CD4-positive, alpha-beta T cell treated with Interleukin-10 for 1 hour (primary cell): Measurements from ENCODE around the gene MYO1A.
"Not testable (repeated sequence)": the region's sequence is repeated elsewhere in the genome, so short reads cannot be mapped to it uniquely, and the experiment has no call there.

Experiments
- DNase-seq: peaks from one replicate; pipeline ENCODE4 v3.0.0-alpha.2; 2020

The MYO1A gene

DNA sequence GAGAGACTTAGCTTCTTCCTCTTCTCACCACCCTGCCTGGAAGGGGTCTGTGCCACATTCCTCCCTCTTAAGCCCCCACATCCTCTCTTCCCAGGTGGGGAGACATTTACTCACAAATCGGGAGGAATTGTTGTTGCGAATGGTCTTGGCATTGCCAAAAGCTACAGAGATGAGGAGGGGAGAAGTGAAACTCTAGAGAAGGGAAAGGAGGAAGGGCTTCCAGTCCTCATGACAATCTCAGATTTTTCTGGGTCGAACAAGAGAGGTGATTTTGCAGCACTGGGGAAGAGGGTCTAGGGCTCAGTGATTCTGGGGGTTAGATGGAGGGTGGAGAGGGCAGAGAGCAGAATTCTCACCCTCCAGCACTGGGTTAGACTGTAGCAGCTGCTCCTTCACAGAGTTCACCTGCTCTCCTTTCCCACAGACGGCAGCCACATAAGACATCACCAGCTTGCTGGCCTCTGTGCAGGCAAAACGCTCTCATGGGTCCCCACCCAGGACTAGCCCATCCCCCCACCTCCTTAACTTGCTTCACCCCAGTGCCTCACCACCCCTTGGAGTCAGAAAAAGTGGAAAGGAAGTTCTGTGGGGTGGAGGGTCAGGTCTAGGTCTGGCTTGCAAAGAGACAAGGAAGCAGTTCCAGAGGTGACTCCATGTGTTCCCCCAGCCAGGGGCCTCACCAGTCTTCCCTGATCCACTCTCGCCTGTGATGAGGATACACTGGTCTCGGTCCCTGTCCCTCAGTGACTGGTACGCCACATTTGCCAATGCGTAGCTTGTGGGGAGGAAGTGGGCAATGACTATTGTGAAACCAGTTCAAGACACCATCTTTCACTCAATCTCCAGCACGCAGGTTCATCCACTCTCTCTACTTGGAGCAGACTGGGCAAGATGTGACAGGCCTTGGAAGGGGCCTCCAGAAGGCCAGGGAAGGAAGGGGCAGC is 2.7 kb downstream of the MYO1A start:
- DNase-seq: peak; percentile 41

DNA sequence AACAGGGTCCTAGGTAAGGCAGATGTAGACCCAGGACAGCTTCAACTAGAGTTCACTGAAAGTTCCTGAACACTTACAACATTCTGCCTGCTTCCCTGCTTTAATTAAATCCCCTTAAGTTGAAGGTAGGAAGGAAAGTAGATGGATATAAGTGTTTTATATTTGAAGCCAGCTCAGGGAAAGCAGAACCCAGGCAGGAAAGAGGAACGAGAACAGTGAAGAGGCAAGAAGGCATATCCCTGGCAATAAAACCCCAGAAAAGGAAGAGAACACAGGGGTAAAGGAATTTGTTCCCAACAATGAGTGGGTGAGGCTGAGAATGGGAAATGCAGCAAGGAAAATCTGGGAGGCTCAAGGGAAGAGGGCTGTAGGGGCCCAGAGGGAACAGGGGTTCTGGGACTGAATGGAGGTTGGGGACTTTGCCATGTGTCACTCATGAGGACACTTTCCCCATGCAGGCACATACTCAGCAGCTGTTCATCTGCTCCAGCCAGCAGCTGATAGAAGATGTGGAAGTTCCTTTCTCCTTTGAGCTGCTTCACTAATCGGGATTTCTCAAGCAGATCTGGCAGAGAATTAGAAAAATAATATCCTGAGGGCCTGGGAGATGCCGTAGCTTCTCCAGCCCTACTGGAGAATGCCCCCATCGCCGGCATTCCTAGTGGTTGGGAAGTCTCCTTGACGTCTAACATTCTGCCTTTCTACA is 3.7 kb downstream of the MYO1A start:
- no peak for DNase-seq

- DNase-seq: no peak
Observed at GRCh38 chr12:57044889-57045288, 5.0 kb downstream of the MYO1A start.

- DNase-seq: no peak
Observed at GRCh38 chr12:57044468-57044867, 5.5 kb downstream of the MYO1A start.

- DNase-seq: no peak
Observed at GRCh38 chr12:57042695-57043094, 7.2 kb downstream of the MYO1A start.

DNA sequence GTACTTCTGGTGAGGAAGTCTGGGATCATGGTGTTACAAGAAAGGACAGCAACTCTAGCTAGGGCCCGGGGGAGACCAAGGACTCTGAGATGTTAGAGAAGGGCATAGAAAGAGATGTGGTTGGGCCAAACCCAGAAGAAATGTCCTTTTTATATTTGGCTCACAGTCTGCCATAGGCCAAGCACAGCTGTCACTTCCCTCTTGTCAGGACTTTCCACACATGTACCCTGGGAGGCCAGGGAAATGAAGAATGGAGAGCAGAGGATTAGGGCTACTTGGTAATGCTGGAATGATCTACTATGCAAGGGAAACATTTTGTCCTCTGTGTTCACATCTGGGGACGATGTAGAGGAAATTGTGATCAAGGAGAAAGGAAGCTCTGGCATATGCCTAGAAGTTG is 9.2 kb downstream of the MYO1A start:
- no peak for DNase-seq

DNA sequence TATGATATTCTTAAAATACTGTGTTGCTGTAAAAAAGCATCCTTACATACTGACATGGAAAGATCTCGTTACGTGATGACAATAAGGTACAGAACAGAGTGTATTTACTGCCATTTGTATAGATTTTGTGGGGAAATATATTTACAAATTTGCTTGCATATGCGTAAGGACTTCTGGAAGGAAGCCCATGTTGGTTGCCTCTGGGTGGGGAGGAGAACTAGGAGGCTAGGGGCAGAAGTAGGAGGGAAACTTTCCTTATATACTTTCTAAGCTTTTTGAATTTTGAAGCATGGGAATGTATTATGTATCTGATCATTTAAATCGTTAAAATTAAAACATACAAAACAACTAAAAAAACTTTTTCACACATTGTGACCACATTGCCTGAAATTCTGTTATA is 9.7 kb downstream of the MYO1A start:
- DNase-seq: no peak

DNA sequence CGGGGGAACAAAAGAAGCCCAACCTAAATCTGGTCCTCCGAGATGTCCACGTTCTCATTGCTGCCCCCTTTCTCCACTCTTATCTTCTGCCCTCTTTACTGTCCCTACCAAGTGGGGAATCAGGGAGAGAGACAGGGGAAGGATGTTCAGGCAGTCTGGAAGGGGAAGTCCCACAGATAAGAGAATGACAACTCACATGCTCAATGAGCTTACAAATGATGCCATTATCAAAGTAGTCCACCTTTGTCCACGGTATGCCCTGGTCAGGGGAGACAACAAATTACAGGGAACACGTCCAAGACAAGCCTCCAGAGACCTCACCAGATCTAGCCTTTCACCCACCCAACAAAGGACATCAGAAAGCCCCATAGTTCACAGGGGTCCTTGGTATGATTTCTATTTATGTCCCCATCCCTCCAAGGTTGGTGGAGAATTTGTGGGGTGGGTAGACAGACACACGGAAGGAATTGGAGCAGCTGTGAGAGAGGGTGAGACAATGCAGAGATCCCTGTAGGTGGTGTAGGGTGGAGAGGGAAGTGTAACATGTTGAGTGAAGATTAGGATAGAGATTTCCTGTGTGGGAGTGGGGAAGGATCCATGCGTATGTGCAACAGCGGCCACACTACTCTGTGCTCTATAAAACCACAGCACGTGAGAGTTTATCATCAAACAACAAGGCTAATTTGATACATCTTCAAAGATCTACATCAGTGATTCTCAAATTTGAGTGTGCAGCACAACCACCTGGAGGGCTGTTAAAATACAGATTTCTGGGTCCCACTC is 10.7 kb downstream of the MYO1A start:
- no peak for DNase-seq

GRCh38 chr12:57037264-57037663 is 12.7 kb downstream of the MYO1A start:
- DNase-seq: no peak

DNA sequence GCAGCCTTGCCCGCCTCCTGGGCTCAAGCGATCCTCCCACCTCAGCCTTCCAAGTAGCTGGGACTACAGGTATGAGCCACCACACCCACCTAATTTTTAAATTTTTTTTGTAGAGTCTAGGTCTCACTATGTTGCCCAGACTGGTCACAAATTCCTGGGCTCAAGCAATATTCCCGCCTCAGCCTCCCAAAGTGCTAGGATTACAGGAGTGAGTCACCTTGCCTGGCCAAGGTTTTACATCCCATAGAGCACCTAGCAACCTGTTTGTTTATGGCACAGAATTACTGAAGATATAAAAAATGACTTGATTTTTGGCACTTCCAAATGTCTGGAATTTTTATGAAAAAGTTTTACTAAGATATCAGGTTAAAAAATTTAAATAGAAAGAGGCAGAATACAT is 16.5 kb downstream of the MYO1A start:
- DNase-seq: no peak

DNA sequence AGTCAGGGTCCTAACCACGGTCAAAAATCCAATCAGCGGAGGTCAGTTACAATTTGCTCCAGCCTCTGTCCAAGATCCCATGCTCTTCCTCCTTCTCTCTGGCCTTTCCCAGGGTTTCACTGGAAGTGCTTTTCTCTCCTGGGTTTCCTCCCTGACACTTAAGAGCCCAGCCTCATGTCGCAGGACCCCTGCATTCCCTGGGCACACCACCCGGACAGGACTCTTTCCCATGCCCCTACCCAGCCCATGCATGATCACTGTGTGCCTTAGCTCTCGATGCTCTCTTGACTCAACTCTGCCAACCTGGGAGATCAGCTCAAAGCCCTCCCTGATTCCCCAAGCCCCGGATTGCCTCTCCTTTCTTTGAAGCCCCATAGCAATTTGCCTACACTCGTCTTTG is 18.1 kb downstream of the MYO1A start:
- DNase-seq: no peak

- peak; percentile 21 for DNase-seq
Observed at GRCh38 chr12:57031138-57031725, 18.7 kb downstream of the MYO1A start.

- no peak for DNase-seq
Observed at GRCh38 chr12:57029457-57029856, 20.5 kb downstream of the MYO1A start.

DNA sequence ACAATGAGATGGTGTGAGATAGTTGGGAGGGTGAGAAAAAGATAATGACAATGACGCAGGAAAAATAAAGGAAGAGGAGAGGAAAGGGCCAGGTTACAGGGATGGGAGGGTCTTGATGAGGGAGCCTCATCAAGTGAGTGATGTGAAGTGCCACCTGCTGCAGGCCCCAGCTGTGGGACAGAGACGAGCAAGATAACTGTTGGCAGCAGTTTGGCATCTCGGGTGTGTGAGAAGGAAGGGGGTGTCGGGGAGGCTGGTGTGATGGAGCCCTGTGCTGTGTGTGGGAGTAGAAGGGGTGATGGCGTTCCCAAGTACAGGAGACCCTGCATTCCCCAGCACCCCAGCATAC is 22.1 kb downstream of the MYO1A start:
- DNase-seq: no peak

DNA sequence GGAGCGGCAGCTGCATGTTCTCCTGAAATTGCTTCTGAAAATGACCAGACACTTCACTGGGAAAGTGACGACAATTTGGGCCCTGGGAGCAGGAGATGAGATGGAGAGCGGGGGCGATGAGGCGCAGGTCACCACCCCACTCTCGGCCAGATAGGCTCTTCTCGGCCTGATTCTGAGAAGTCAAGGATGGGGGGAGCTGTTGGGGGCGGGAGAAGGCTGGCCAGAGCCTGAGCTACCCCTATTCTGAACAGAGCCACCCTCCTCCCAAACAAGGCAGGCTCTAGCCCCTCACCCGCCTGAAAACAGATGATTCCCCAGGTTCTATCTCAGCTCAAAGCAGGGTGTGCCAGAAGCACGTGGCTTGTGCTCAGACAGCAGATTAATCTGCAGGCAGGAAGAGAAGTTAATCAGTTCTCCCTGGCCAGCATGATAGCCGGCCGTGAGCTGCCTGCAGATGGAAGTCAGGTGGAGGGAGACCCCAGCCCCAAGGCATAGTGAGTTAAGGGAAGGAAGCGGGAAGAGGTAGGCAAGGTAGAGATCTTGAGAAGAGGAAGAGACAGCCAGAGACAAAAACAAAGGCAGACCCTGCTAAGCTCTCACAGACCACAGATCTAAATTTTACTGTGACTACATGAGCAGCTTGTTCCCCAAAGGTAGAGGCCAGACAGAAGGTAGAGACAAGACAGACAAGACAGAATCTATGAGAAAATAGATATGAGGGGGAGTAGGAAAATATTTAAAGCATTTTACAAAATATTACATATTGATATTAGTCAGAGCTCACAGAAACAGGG is 22.7 kb downstream of the MYO1A start:
- DNase-seq: no peak

DNA sequence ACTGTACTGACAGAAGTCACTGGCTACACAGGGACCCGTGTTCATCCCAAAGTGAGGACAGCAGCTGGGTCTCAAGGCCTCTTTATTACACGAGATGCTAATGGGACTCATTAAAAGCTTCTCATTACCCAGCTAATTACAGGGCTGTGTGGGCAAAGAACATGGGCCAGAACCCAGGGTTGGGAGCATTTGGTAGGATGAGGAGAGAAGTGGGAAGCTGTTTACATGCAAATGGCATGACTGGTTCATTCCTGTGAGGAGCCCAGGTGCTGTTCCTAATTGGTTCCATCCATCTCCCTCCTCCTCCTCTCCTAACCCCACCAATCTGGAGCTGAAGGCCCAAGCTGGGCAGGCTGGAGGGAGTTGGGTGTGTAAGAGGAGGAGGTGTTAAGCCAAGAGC is 24.7 kb downstream of the MYO1A start:
- DNase-seq: no peak

- DNase-seq: not testable (repeated sequence)
Observed at GRCh38 chr12:57022324-57022723, 27.6 kb downstream of the MYO1A start.

DNA sequence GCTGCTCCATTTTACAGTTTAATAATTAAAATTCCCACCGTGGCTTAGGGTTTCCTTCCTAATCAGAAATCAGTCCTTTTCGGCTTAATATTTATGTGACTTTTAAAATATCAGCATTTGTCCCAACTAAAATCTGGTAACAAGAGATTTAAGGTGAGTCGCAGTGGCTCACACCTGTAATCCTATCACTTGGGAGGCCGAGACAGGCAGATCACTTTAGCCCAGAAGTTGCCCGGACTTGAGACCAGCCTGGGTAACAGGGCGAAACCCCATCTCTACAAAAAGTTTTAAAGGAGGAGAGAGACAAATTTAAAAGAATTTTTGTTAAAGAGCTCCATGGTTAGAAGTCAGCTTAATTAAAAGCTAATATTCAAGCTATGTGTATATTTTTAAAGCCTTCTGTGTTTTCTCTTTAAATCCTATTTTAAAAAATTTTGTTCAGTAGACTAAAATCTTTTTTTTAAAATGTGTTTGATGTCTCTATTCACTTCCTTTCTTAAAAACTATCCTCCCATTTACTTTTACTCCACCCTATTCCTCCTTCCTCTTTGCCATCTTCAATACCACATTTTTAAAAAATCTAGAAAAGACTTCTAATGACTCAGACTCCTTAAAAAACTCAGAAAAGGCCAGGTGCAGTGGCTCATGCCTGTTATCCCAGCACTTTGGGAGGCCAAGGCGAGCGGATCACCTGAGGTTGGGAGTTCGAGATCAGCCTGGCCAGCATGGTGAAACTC is 29.8 kb downstream of the MYO1A start:
- no peak for DNase-seq

GRCh38 chr12:57018906-57019305 is 31.0 kb downstream of the MYO1A start:
- no peak for DNase-seq

- not testable (repeated sequence) for DNase-seq
Observed at GRCh38 chr12:57018353-57018752, 31.6 kb downstream of the MYO1A start.

DNA sequence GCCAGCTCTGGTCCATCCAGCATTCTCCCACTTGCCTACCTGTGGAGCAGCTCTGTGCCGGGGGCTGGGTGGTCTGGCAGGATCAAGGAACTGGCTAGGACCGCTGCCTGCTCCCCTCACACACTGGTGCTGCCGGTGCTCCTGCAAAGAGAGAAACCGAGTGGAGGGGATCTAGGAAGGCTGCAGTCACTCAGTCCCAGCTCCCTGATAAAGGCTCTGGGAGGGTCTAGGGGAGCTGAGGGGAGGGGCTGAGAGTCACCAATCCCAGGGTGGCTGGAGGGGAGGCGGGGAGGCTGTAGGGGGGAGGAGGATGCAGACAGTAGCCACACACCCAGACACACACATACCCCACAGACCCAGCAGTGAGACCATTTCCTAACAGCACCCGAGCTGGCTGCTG is 33.6 kb downstream of the MYO1A start, which contains the start of gene TAC3:
Gene TAC3, minus strand, starts transcription at position 182 of the 400 bp plus-strand sequence. CDS start 732 bp downstream, outside the sequence.
- DNase-seq: no peak
